Measurements from ENCODE around the gene C1orf198. TPM values are rescaled to one million over a fixed set of nuclear protein-coding genes. Genes with fewer than 3 reads are reported as not detected.
A peak's percentile ranks its signal among the peaks of the same experiment; 100 is the strongest.

Gene C1orf198
- total RNA-seq, 2 experiments from 2014 or later, result 6.2 to 6.9 TPM

- Mint-ChIP-seq H3K27ac (peak overlapping the region; percentile 38), H3K36me3 (ENCODE audit: low read depth) (no peaks in the 10 kb centered on the region), H3K4me1 (ENCODE audit: low read depth) (peaks cover 30% of the 10 kb centered on the region), H3K9me3 (no peaks in the 10 kb centered on the region), H3K27me3 (peaks cover 27% of the 10 kb centered on the region), H3K4me3 (peak overlapping the region; percentile 82)
- POLR2A ChIA-PET, result interaction anchor here (1.0 kb wide), 1 partner anchor 112 kb away, joined by 4 read pairs; the partner anchor contains the start of gene ARV1
- no peak for DNase-seq
- intact Hi-C loops (cut with micrococcal nuclease), result no loop called here
- no peak for ATAC-seq
- CTCF ChIA-PET, result interaction anchor here (1.0 kb wide), 1 partner anchor 343 kb away, joined by 3 read pairs; no protein-coding TSS in a partner anchor
- TF ChIP-seq CTCF (IDR thresholded peaks at IDR 0.05), result no peak
Measured at GRCh38 chr1:230867101-230867902, 1.0 kb downstream of the C1orf198 start.

DNA sequence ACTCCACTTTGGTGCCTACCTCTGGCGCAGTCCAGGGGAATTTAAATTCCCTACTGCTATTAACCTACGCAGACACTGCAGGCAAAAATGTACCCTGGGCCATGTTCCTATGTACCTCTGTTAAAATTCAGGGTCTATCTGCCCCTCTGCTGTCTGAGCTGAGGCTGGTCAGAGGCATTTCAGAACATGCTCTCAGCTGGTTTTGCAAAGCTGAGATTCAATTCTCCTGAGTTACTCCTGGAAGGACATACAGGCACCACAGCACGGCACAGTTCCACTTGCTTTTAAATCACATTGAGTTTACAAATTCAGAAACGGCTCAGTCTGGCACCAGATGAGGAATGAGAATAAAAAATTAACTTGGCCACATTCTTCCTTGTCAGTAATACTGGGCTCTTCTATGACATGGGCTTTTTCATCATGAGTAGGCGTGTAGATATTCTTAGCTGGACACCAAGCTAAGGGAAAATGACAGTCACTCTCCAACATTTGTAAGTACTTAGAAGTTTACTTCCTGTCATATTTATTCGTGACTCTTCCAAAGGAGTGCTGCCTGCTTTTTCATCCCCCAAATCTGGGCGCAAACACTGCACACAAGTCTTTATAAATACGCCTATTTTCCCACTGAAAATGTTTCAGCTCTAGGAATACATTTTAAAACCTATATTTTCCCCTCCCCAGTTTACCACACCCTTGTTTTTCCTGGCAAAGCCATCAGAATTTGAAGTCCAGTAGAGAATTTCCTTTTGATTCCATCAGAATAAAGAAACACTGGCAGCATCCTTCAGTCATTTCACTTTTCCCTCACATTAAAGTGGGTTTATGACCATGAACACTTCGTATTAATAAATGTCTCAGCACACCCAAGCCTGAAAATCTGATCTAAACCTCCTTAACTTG, 1.9 kb downstream of the C1orf198 start:
- ChIA-PET CTCF (interaction anchor here (1.0 kb wide), 1 partner anchor 344 kb away, joined by 3 read pairs; no protein-coding TSS in a partner anchor), POLR2A (interaction anchor here (1.0 kb wide), 1 partner anchor 113 kb away, joined by 4 read pairs; the partner anchor contains the start of gene ARV1)
- Mint-ChIP-seq H3K9me3 (no peaks in the 10 kb centered on the region), H3K27ac (no peak overlapping the region), H3K4me3 (peak overlapping the region; percentile 82), H3K27me3 (peaks cover 20% of the 10 kb centered on the region), H3K4me1 (ENCODE audit: low read depth) (peaks cover 30% of the 10 kb centered on the region), H3K36me3 (ENCODE audit: low read depth) (no peaks in the 10 kb centered on the region)
- TF ChIP-seq CTCF (IDR thresholded peaks at IDR 0.05), result no peak
- no peak for DNase-seq
- intact Hi-C loops (cut with micrococcal nuclease), result no loop called here
- ATAC-seq, result no peak

DNA sequence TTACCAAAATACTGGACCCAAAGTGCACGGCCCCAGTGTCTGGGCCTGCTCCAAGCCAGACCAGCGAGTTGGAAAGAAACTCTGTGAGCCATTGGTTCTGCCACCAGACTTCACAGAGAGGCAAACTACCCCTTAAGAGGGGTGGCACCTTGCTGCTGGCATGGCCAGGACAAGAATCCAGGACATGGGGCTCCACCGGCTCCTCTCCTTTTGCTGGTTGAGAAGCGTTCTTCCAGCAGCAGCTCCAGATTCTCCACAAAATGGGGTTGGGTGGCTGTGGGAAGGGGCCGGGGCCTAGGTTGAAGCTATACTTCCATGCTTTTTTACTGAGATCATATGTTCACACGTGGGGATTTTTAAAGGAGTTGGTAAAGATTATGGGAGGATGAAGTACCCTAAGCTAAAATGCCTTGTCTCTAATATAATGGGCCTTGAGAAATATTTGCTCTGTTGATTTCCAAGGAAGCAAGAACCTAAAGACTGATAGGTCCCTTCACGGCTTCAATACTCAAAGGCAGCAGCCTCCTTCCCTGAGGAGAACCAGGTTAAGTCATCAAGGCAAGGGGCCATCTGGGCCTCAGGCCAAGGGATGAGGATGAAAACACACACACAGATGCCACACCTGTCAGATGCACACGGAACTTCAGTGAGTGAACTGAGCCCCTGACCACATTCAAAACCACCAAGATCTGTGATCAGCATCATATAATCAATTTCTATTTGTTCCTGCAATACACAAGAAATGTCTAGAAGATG, 3.1 kb downstream of the C1orf198 start:
- no peak overlapping the region for H3K27ac Mint-ChIP-seq
- no peak overlapping the region for H3K4me3 Mint-ChIP-seq
- peaks cover 30% of the 10 kb centered on the region for H3K4me1 Mint-ChIP-seq (ENCODE audit: low read depth)
- H3K9me3 Mint-ChIP-seq, result no peaks in the 10 kb centered on the region
- CTCF ChIA-PET, result interaction anchor here (1.0 kb wide), 1 partner anchor 52 kb away, joined by 3 read pairs; no protein-coding TSS in a partner anchor
- no peaks in the 10 kb centered on the region for H3K36me3 Mint-ChIP-seq (ENCODE audit: low read depth)
- H3K27me3 Mint-ChIP-seq, result peaks cover 15% of the 10 kb centered on the region
- POLR2A ChIA-PET, result no interaction called here
- no peak for TF ChIP-seq CTCF (IDR thresholded peaks at IDR 0.05)
- intact Hi-C loops (cut with micrococcal nuclease), result no loop called here
- DNase-seq (no peak), ATAC-seq (no peak)

GRCh38 chr1:230864441-230864840, 3.9 kb downstream of the C1orf198 start:
- H3K4me3 Mint-ChIP-seq, result no peak overlapping the region
- peaks cover 30% of the 10 kb centered on the region for H3K4me1 Mint-ChIP-seq (ENCODE audit: low read depth)
- intact Hi-C loops (cut with micrococcal nuclease), result no loop called here
- H3K9me3 Mint-ChIP-seq, result no peaks in the 10 kb centered on the region
- POLR2A ChIA-PET, result no interaction called here
- peaks cover 8% of the 10 kb centered on the region for H3K27me3 Mint-ChIP-seq
- CTCF ChIA-PET, result interaction anchor here (1.0 kb wide), 1 partner anchor 53 kb away, joined by 3 read pairs; no protein-coding TSS in a partner anchor
- TF ChIP-seq CTCF (IDR thresholded peaks at IDR 0.05), result no peak
- DNase-seq (no peak), ATAC-seq (no peak)
- no peaks in the 10 kb centered on the region for H3K36me3 Mint-ChIP-seq (ENCODE audit: low read depth)
- H3K27ac Mint-ChIP-seq, result no peak overlapping the region

Measured in activated CD8-positive, alpha-beta T cell treated with anti-CD3 and anti-CD28 coated beads for 36 hours (primary cell).